IMR-90 (cell line): Measurements from ENCODE around the gene TRAPPC3L.

ENCODE experiments used
- MAZ ChIP-seq: IDR thresholded peaks from 2 replicates; pipeline ENCODE4 v1.6.1; 2012; ENCODE audit warnings: low read depth, mild to moderate bottlenecking, low read length, improper control_type of control experiment, moderate library complexity, borderline replicate concordance
- TF ChIP-seq, protein P1 (sequence below): conservative IDR thresholded peaks from 2 replicates; pipeline ENCODE4 v1.5.1; 2012; ENCODE audit warnings: mild to moderate bottlenecking, low read depth, low read length, improper control_type of control experiment

DNA sequence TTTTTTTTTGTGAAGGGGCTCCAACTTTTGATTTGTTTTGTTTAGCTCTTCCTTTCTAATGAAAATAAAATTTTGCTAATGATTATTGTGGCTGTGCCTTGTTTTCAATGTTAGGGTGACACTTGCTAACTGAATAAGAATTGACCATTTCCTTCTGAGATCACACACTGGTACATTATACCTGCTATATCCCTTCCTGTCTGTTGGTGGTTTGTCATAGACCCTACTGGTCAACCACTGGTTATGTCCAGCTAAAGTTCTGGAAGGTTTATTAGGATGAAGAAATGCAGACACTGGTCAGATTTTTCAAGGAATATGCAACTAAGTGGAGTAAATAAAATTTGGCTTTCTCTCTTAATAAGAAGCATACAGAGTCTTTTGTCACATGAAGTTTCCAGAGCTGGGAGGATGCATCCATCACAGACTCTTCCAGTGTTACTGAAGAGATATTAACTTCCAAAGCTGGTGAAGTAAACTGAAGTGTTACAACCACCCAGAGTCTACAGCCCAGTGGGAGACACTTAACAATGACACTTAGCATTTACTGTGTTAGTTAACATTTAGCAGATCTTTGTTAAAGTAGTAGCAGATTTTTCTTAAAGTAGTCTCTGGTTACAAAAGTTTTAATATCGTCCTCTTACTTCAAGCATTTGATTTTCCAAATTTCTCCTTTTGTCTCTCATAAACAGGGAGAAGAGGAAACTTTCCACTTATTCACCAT lies 53.7 kb downstream of the TRAPPC3L start:
- TF ChIP-seq, protein P1, sequence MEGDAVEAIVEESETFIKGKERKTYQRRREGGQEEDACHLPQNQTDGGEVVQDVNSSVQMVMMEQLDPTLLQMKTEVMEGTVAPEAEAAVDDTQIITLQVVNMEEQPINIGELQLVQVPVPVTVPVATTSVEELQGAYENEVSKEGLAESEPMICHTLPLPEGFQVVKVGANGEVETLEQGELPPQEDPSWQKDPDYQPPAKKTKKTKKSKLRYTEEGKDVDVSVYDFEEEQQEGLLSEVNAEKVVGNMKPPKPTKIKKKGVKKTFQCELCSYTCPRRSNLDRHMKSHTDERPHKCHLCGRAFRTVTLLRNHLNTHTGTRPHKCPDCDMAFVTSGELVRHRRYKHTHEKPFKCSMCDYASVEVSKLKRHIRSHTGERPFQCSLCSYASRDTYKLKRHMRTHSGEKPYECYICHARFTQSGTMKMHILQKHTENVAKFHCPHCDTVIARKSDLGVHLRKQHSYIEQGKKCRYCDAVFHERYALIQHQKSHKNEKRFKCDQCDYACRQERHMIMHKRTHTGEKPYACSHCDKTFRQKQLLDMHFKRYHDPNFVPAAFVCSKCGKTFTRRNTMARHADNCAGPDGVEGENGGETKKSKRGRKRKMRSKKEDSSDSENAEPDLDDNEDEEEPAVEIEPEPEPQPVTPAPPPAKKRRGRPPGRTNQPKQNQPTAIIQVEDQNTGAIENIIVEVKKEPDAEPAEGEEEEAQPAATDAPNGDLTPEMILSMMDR: no peak
- TF ChIP-seq MAZ: no peak
